HG03439 (cell line): ENCODE results near the gene FAM222B.
"Not testable (repeated sequence)": the region's sequence is repeated elsewhere in the genome, so short reads cannot be mapped to it uniquely, and the experiment has no call there.

Experiments used
- ATAC-seq: cut with Tn5 transposase; IDR thresholded peaks from one replicate; pipeline ENCODE4 v1.9.1; 2021; ENCODE audit warnings: mild to moderate bottlenecking, moderate library complexity; ENCODE audit not compliant: unreplicated experiment

The FAM222B gene

GRCh38 chr17:28747051-28747691 is 95.4 kb downstream of the FAM222B start:
- ATAC-seq, result no peak

GRCh38 chr17:28746611-28747050 is 96.0 kb downstream of the FAM222B start:
- ATAC-seq, result no peak

GRCh38 chr17:28745786-28746411 is 96.7 kb downstream of the FAM222B start:
- ATAC-seq, result no peak

GRCh38 chr17:28744972-28745785 is 97.4 kb downstream of the FAM222B start:
- ATAC-seq, result no peak

GRCh38 chr17:28744104-28744971 is 98.3 kb downstream of the FAM222B start:
- ATAC-seq, result peak; percentile 15

- peak; percentile 52 for ATAC-seq
Measured at GRCh38 chr17:28743243-28744103, 99.1 kb downstream of the FAM222B start, which contains the start of gene TRAF4. Gene TRAF4, plus strand, starts transcription at chr17:28744011. Its CDS starts 102 bp downstream, at chr17:28744113.

- no peak for ATAC-seq
Measured at GRCh38 chr17:28741358-28742349, 100.9 kb downstream of the FAM222B start.

- ATAC-seq, result no peak
Measured at GRCh38 chr17:28740406-28741357, 101.9 kb downstream of the FAM222B start.

- no peak for ATAC-seq
Measured at GRCh38 chr17:28738680-28739384, 103.8 kb downstream of the FAM222B start.

- ATAC-seq, result peak; percentile 54
Measured at GRCh38 chr17:28737770-28738679, 104.6 kb downstream of the FAM222B start.

GRCh38 chr17:28737316-28737715 is 105.3 kb downstream of the FAM222B start:
- no peak for ATAC-seq

- ATAC-seq, result not testable (repeated sequence)
Measured at GRCh38 chr17:28735913-28736769, 106.4 kb downstream of the FAM222B start.

- no peak for ATAC-seq
Measured at GRCh38 chr17:28735242-28735722, 107.3 kb downstream of the FAM222B start.

- ATAC-seq, result no peak
Measured at GRCh38 chr17:28734712-28735241, 107.8 kb downstream of the FAM222B start.
